HG03558 (cell line): ENCODE data around the gene NKAIN2.
"Not testable (repeated sequence)": the region's sequence is repeated elsewhere in the genome, so short reads cannot be mapped to it uniquely, and the experiment has no call there.

Experiments
- ATAC-seq: cut with Tn5 transposase; IDR thresholded peaks from one replicate; pipeline ENCODE4 v1.9.1; 2021; ENCODE audit warnings: moderate number of reproducible peaks; ENCODE audit not compliant: unreplicated experiment; ENCODE audit errors: extremely low read depth

NKAIN2 gene

GRCh38 chr6:124158024-124158423 lies 354.4 kb downstream of the NKAIN2 start:
- no peak for ATAC-seq

GRCh38 chr6:124163676-124164075 lies 360.0 kb downstream of the NKAIN2 start:
- ATAC-seq = no peak

GRCh38 chr6:124164343-124164742 lies 360.7 kb downstream of the NKAIN2 start:
- ATAC-seq = no peak

GRCh38 chr6:124167249-124167648 lies 363.6 kb downstream of the NKAIN2 start:
- ATAC-seq = not testable (repeated sequence)

- no peak for ATAC-seq
Measured at GRCh38 chr6:124190256-124190655, 386.6 kb downstream of the NKAIN2 start.

- no peak for ATAC-seq
Measured at GRCh38 chr6:124193132-124193531, 389.5 kb downstream of the NKAIN2 start.

- no peak for ATAC-seq
Measured at GRCh38 chr6:124197148-124197547, 393.5 kb downstream of the NKAIN2 start.

GRCh38 chr6:124199286-124199685 lies 395.6 kb downstream of the NKAIN2 start:
- no peak for ATAC-seq

- ATAC-seq = no peak
Measured at GRCh38 chr6:124200661-124201060, 397.0 kb downstream of the NKAIN2 start.

- no peak for ATAC-seq
Measured at GRCh38 chr6:124203101-124203811, 399.6 kb downstream of the NKAIN2 start.

GRCh38 chr6:124203812-124204167 lies 400.1 kb downstream of the NKAIN2 start:
- no peak for ATAC-seq

GRCh38 chr6:124205921-124206320 lies 402.3 kb downstream of the NKAIN2 start:
- ATAC-seq = no peak

- no peak for ATAC-seq
Measured at GRCh38 chr6:124223611-124224345, 420.1 kb downstream of the NKAIN2 start.

- no peak for ATAC-seq
Measured at GRCh38 chr6:124226396-124226795, 422.7 kb downstream of the NKAIN2 start.

GRCh38 chr6:124233221-124233620 lies 429.6 kb downstream of the NKAIN2 start:
- ATAC-seq = no peak

- no peak for ATAC-seq
Measured at GRCh38 chr6:124234801-124235200, 431.1 kb downstream of the NKAIN2 start.

- no peak for ATAC-seq
Measured at GRCh38 chr6:124237911-124238310, 434.2 kb downstream of the NKAIN2 start.

- ATAC-seq = not testable (repeated sequence)
Measured at GRCh38 chr6:124238408-124238807, 434.7 kb downstream of the NKAIN2 start.

- no peak for ATAC-seq
Measured at GRCh38 chr6:124254941-124255685, 451.4 kb downstream of the NKAIN2 start.

GRCh38 chr6:124260337-124260736 lies 456.7 kb downstream of the NKAIN2 start:
- no peak for ATAC-seq

GRCh38 chr6:124269733-124270132 lies 466.1 kb downstream of the NKAIN2 start:
- no peak for ATAC-seq
